HG03025 (cell line): ENCODE data around the gene TRIM42.

ENCODE experiments used
- ATAC-seq: cut with Tn5 transposase; IDR thresholded peaks from one replicate; pipeline ENCODE4 v1.9.1; 2021; ENCODE audit warnings: mild to moderate bottlenecking, moderate library complexity; ENCODE audit not compliant: unreplicated experiment, low FRiP score

TRIM42 gene

GRCh38 chr3:140677764-140678163 lies at the start of gene TRIM42:
TRIM42 (plus strand) TSS chr3:140678064; CDS start chr3:140678230, 166 bp downstream.
- ATAC-seq, result no peak

DNA sequence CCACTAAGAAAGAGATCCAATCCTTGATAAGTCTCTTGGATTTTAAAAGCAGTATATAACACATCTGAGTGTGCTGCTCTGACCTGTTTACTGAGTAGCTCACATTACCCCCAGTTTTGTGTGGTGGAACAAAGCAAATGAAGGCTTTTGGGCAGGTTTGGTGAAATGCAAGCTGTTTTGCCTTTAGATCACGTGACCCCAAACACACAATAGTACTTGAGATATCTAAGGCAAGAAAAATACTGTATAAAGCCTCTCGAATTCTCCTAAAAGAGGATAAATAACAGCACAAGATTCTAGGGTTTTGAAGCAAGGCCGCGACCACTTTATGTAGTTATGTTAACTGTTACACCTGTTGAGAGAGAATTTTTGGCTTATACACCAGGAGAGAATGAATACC lies 49.3 kb upstream of the TRIM42 start:
- ATAC-seq, result no peak

GRCh38 chr3:140629357-140630137 lies 48.3 kb upstream of the TRIM42 start:
- no peak for ATAC-seq

DNA sequence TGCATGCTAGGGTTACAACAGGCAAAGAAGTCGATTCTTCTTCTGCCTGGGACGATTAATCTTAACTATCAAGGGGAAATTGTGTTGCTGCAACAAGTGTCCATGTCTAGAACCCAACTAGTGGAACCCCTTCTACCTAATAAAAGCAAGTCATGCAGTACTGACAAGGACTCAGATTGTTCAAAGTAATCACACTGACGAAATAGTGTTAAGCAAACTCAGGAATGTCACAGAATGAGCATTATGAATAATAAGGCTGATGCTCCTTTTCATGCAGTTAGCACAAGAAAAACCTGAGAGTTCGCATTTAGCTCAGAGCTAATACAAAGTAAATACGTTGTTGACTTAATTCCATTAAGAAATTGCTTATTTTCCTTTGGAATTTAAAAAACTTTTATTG lies 47.5 kb upstream of the TRIM42 start:
- ATAC-seq, result no peak

- no peak for ATAC-seq
Observed at GRCh38 chr3:140630866-140631265, 47.0 kb upstream of the TRIM42 start.

DNA sequence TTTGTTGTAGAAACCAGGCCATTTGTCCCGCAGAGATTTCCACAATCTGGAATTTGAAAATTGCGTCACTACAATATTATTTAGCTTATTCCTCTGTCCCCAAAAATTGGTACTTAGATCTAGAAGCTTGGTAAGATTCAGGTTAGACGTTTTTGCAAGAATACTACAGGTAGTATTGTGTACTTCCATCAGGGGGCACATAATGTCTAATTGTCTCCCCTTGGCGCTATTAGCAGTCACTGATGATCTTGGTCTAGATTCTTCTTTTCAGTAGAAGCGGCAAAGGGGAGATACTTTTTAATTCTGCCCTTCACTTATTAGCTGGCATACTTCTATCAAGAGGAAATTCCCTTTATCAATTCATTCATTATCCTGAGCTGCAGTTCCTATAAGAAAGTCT lies 42.6 kb upstream of the TRIM42 start:
- no peak for ATAC-seq

- ATAC-seq, result no peak
Observed at GRCh38 chr3:140636406-140637138, 41.3 kb upstream of the TRIM42 start.

DNA sequence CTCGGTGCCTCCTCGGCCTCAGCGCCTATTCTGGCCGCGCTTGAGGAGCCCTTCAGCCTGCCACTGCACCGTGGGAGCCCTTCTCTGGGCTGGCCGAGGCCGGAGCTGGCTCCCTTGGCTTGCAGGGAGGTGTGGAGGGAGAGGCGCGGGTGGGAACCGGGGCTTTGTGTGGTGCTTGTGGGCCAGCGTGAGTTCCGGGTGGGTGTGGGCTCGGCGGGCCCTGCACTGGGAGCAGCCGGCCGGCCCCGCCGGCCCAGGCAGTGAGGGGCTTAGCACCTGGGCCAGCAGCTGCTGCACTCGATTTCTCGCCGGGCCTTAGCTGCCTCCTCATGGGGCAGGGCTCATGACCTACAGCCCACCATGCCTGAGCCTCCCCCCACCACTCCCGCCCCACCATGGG lies 26.6 kb upstream of the TRIM42 start:
- ATAC-seq, result no peak

GRCh38 chr3:140655678-140656077 lies 22.2 kb upstream of the TRIM42 start:
- ATAC-seq, result no peak

DNA sequence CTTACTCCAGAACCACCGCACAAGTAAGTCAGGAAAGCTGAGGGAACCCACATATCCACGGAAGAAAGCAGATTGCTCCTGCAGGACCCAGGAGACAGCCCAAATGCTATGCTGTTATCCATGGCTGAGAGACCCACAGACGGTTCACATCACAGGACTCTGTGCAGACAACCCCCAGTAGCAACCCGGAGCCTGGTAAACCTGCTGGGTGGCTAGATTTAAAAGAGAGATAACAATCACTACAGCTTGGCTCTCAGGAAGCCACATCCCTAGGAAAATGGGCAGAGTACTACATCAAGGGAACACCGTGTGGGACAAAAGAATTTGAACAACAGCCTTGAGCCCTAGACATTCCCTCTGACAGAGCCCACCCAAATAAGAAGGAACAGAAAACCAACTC lies 13.8 kb upstream of the TRIM42 start:
- no peak for ATAC-seq

DNA sequence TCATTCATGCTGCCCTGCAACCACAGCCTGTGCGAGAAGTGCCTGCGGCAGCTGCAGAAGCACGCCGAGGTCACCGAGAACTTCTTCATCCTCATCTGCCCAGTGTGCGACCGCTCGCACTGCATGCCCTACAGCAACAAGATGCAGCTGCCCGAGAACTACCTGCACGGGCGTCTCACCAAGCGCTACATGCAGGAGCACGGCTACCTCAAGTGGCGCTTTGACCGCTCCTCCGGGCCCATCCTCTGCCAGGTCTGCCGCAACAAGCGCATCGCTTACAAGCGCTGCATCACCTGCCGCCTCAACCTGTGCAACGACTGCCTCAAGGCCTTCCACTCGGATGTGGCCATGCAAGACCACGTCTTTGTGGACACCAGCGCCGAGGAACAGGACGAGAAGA lies 4.7 kb downstream of the TRIM42 start:
- no peak for ATAC-seq

DNA sequence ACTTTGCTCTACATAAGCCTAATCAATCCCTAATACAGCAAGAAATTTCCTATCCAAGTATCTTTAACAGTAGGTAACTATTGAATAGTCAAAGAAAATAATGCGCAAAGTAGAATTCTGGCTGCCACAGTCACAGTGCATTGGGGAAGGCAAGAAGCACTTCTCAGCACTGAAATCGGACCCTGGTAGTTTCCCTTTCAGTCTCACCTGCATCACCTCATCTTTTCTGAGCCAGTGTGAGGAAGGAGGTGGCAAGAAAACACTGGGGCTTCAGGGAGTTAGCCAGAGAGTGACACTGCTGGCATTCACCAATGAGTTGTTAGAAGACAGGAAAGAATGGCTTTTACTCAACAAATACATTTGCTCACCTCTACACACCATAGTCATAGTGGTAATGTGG lies 8.3 kb downstream of the TRIM42 start:
- no peak for ATAC-seq

DNA sequence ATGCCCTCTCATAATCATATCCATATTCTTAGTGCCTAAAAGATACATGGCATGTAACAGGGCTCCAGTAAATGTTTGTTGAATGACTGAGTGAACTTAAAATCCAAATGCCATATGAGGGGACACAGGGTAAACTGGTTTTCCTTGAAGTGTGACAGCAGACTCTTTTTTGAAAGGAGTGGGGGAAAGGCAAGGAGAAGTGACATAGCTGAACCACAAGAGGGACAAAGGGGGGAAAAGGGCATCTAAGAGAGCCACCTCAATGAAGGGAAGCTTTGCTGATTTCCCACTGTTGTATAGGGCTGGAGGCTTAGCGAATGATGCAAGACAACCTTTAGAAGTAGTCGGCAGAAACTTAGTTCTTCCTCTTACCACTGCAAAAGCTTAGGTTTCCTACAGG lies 9.1 kb downstream of the TRIM42 start:
- no peak for ATAC-seq

- ATAC-seq, result no peak
Observed at GRCh38 chr3:140695361-140696061, 17.6 kb downstream of the TRIM42 start.

DNA sequence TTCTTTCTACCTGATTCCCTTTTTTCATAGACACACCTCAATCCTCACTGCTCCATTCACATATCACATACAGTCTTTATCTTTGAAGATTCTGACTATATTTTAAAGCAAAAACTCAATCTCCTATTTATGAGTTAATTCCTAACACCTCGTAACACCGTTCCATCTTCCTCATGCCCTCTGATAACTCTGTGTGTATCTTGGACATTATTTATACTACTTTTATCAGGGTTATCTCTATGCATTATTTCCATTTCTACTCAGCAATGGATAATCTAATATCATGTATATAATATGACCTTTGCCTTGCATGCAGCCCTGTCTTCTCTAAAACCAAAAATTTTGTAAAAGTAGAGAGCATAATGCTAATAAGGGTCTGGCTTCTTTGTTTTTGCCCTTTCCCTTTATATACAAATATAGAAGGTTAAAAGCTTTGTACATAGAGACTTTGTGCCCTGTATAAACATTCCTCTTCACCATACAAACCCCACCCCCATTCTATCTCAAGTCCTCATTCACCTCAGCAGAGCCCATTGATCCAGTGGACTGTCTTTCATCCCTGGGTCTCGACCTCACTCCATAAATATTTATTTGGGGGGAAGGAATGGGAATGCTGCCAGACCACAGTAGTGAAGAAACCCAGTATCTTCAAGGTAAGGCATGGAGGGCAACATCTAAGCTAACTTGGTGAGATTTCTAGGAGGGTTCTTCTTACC lies 21.8 kb downstream of the TRIM42 start:
- no peak for ATAC-seq

GRCh38 chr3:140702281-140702680 lies 24.4 kb downstream of the TRIM42 start:
- ATAC-seq, result no peak

DNA sequence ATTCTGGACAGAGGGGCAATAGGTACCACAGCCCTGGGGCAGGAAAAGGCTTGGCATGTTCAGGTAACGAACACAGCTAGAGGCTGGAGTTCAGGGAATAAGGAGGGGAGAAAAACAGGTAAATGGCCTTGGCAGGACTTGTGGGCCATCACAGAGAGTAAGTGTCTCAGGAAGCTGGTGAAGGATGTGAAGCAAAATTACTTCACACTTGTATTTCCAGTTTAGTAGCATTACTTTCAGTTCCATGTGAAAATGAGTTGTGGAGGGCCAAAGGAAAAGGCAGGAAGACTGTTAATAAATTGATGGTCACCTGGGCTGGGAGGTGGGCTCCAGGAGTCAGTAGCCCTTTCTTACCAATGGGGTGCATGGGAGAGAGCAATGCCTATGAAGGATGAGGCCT lies 25.6 kb downstream of the TRIM42 start:
- ATAC-seq, result no peak

DNA sequence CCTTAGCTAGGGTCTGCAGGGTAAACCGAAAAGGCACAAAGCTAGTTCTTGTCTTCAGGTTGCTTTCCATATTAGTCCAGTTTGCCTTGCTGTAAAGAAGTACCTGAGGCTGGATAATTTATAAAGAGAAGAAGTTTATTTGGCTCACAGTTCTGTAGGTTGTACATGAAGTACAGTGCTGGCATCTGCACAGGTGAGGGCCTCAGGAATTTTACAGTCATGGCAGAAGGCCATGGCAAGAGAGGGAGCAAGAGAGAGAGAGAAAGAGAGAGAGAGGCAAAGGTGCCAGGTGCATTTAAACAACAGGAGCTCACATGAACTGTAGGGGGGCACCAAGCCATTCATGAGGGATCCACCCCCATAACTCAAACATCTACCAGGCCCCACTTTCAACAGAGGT lies 26.9 kb downstream of the TRIM42 start:
- ATAC-seq, result no peak

GRCh38 chr3:140705954-140706353 lies 28.1 kb downstream of the TRIM42 start:
- no peak for ATAC-seq

DNA sequence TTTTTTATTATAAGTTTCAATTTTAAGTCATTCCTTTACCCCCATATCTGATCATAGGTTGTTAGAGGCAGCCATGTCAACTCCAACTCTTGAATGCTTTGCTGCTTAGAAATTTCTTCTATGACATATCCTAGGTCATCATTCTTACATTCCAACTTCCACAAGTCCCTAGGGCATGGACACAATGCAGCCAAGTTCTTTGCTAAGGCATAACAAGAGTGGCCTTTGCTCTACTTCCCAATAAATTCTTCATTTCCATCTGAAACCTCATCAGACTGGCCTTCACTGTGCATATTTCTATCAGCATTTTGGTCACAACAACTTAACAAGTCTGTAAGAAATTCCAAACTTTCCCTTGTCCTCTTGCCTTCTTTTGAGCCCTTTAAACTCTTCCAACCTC lies 28.5 kb downstream of the TRIM42 start:
- no peak for ATAC-seq

DNA sequence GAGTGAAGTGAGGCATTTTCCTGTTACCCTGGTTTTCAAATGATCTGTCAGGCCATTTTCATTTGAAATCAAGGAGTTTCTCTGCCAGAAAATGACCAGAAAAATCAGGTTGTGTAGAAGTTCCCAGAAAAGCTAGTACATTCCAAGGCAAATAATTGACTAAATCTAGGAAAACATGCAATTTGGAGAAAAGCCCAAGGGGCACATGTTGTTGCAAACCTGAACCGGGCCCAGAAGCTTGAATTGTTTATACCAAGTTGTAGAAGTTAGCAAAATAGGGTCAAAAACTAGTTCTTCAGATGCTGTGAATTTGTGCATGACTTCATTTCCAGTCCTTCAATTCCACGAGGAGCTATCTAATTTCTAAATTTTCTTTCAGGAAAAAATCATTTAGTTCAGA lies 31.0 kb downstream of the TRIM42 start:
- no peak for ATAC-seq
